OCI-LY7 (cell line): ENCODE data around the gene IGFALS. TPM values are rescaled to one million over a fixed set of nuclear protein-coding genes. Genes with fewer than 3 reads are reported as not detected.

Source experiments
- BruUV-seq: library from RNA; stranded (reverse); fragments of 400-500 nt; replicated peaks from 2 replicates; lab custom pipeline; 2021; lab: Mats Ljungman, UMichigan
- CTCF ChIA-PET: fragments of 300-600 bp; sonication (Branson Sonifier 250); formaldehyde crosslinking; loops from one replicate; lab custom pipeline; 2022; ENCODE audit warnings: antibody characterized with exemption; ENCODE audit not compliant: unreplicated experiment; lab: Charles Lee
- POLR2A ChIA-PET: fragments of 300-600 bp; sonication (Branson Sonifier 250); formaldehyde crosslinking; loops from one replicate; lab custom pipeline; 2022; ENCODE audit warnings: antibody characterized with exemption; lab: Charles Lee
- DNase-seq: peaks from one replicate; pipeline ENCODE4 v3.0.0-alpha.2; 2015; ENCODE audit warnings: low spot score
- H2AFZ ChIP-seq: fragments of 200-600 bp; sonication (generic), shearing (Covaris generic); 2 replicates; pipeline ENCODE4 v1.6.1; 2014; ENCODE audit warnings: mild to moderate bottlenecking, antibody characterized with exemption, low read length, moderate library complexity
- H3K27ac ChIP-seq: fragments of 200-600 bp; sonication (generic); 2 replicates; pipeline ENCODE4 v1.5.1; 2014; ENCODE audit warnings: mixed run types, low read depth, mild to moderate bottlenecking, moderate library complexity, low read length, inconsistent platforms; ENCODE audit not compliant: poor library complexity, severe bottlenecking
- H3K36me3 ChIP-seq: fragments of 200-600 bp; sonication (generic); 2 replicates; pipeline ENCODE4 v1.6.1; 2014; ENCODE audit warnings: mild to moderate bottlenecking, antibody characterized with exemption, low read length, moderate library complexity, mixed read lengths; ENCODE audit not compliant: insufficient read depth
- H3K4me1 ChIP-seq: fragments of 200-600 bp; sonication (generic); 2 replicates; pipeline ENCODE4 v1.5.1; 2014; ENCODE audit warnings: mild to moderate bottlenecking, low read length; ENCODE audit not compliant: insufficient read depth, poor library complexity, severe bottlenecking
- H3K4me2 ChIP-seq: fragments of 200-600 bp; sonication (generic); 2 replicates; pipeline ENCODE4 v1.6.1; 2014; ENCODE audit warnings: mild to moderate bottlenecking, low read length
- H3K4me3 ChIP-seq: fragments of 200-600 bp; sonication (generic); 2 replicates; pipeline ENCODE4 v1.5.1; 2014; ENCODE audit warnings: mild to moderate bottlenecking, low read depth, low read length; ENCODE audit not compliant: poor library complexity, severe bottlenecking
- H3K79me2 ChIP-seq: fragments of 200-600 bp; sonication (generic); 2 replicates; pipeline ENCODE4 v1.6.1; 2016; ENCODE audit warnings: low read depth, mild to moderate bottlenecking, low read length, moderate library complexity, mixed read lengths; ENCODE audit not compliant: insufficient read depth
- H3K9me2 ChIP-seq: fragments of 200-600 bp; sonication (generic); 2 replicates; pipeline ENCODE4 v1.6.1; 2016; ENCODE audit warnings: mild to moderate bottlenecking, low read length, mixed read lengths; ENCODE audit not compliant: insufficient read depth
- H3K9me3 ChIP-seq: fragments of 200-600 bp; sonication (generic); 2 replicates; pipeline ENCODE4 v1.6.1; 2014; ENCODE audit warnings: mild to moderate bottlenecking, mixed run types, low read length, mixed read lengths
- H4K20me1 ChIP-seq: fragments of 200-600 bp; sonication (generic); 2 replicates; pipeline ENCODE4 v1.6.1; 2014; ENCODE audit warnings: mild to moderate bottlenecking, antibody characterized with exemption, low read length, moderate library complexity, mixed read lengths; ENCODE audit not compliant: insufficient read depth
- CTCF ChIP-seq: fragments of 200-600 bp; sonication (generic); conservative IDR thresholded peaks from 2 replicates; pipeline ENCODE4 v1.5.1; 2014; ENCODE audit warnings: mild to moderate bottlenecking, antibody characterized with exemption, low read length, moderate library complexity, mixed read lengths
- EZH2phosphoT487 ChIP-seq: fragments of 200-600 bp; sonication (generic); IDR thresholded peaks from 2 replicates; pipeline ENCODE4 v1.6.1; 2018; ENCODE audit warnings: low read depth, borderline replicate concordance, mild to moderate bottlenecking, mixed run types, antibody characterized with exemption, low read length, moderate library complexity, mixed read lengths
- intact Hi-C: fragments of 100-400 bp; cut with micrococcal nuclease; formaldehyde crosslinking; loops from one replicate; pipeline ENCODE4 v1.10.0; 2022; ENCODE audit not compliant: unreplicated experiment
- total RNA-seq, 2 experiments: library from RNA; depleted of rRNA in 1 of 2; stranded (reverse); fragments of >200 nt in 1 of 2; shearing (Covaris generic) in 1 of 2; gene quantifications; 2 replicates each; pipeline ENCODE4 v1.2.3, GENCODE V29; 2014 to 2022

The IGFALS gene
- total RNA-seq, 2 experiments from 2014 or later, result 0.13 TPM; not detected in 1

- CTCF ChIA-PET, result no interaction called here
- POLR2A ChIA-PET, result no interaction called here
- H3K4me1 ChIP-seq, result peaks cover 19% of the 10 kb centered on the region
- no peaks in the 10 kb centered on the region for H4K20me1 ChIP-seq
- H3K79me2 ChIP-seq, result peaks cover 18% of the 10 kb centered on the region
- H3K4me3 ChIP-seq, result no peak overlapping the region
- no peaks in the 10 kb centered on the region for H3K9me2 ChIP-seq
- H3K4me2 ChIP-seq, result no peak overlapping the region
- TF ChIP-seq CTCF (no peak), EZH2phosphoT487 (no peak)
- H3K36me3 ChIP-seq, result peaks cover 55% of the 10 kb centered on the region
- no peak for DNase-seq
- H3K27ac ChIP-seq, result no peak overlapping the region
- no peaks in the 10 kb centered on the region for H3K9me3 ChIP-seq
- no TSS peak for BruUV-seq
- intact Hi-C loops, result no loop called here
- no peak overlapping the region for H2AFZ ChIP-seq
These were observed 15.0 kb downstream of the IGFALS start for GRCh38 chr16:1778200-1779179.

GRCh38 chr16:1777375-1778199 is 15.9 kb downstream of the IGFALS start:
- TF ChIP-seq CTCF, result no peak
- no peak for TF ChIP-seq EZH2phosphoT487
- H3K9me3 ChIP-seq, result no peaks in the 10 kb centered on the region
- peaks cover 17% of the 10 kb centered on the region; the same call in 1 of the 2 replicates for H3K79me2 ChIP-seq
- no peaks in the 10 kb centered on the region for H3K9me2 ChIP-seq
- H3K4me2 ChIP-seq, result no peak overlapping the region
- DNase-seq, result no peak
- no peaks in the 10 kb centered on the region for H4K20me1 ChIP-seq
- no TSS peak for BruUV-seq
- POLR2A ChIA-PET, result no interaction called here
- H2AFZ ChIP-seq, result no peak overlapping the region
- peaks cover 58% of the 10 kb centered on the region for H3K36me3 ChIP-seq
- peaks cover 19% of the 10 kb centered on the region for H3K4me1 ChIP-seq
- intact Hi-C loops, result no loop called here
- H3K27ac ChIP-seq, result no peak overlapping the region
- H3K4me3 ChIP-seq, result no peak overlapping the region
- CTCF ChIA-PET, result no interaction called here
